Measurements from ENCODE around the gene TRIM9.
"Not testable (repeated sequence)": the region's sequence is repeated elsewhere in the genome, so short reads cannot be mapped to it uniquely, and the experiment has no call there.

TRIM9 gene

DNA sequence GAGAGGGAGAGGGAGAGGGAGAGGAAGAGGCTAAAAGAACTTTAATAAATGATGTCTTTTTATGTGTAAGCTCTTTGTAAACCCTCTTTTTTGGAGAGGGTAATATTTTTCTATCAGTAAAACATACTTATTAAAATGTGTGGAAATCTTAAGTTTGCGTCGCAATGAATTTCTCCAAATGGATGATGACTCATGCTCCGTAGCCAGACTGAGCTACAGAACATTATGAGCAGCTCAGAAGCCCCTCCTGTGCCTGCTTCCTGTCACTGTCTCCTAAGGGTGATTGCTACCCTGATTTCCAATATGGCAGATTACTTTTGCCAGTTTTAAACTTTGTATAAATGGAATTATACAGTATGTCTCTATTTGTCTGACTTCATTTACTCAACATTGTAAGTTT is 137.6 kb downstream of the TRIM9 start:
- no peak for DNase-seq (ENCODE audit: low spot score)
- TF ChIP-seq, protein P1, sequence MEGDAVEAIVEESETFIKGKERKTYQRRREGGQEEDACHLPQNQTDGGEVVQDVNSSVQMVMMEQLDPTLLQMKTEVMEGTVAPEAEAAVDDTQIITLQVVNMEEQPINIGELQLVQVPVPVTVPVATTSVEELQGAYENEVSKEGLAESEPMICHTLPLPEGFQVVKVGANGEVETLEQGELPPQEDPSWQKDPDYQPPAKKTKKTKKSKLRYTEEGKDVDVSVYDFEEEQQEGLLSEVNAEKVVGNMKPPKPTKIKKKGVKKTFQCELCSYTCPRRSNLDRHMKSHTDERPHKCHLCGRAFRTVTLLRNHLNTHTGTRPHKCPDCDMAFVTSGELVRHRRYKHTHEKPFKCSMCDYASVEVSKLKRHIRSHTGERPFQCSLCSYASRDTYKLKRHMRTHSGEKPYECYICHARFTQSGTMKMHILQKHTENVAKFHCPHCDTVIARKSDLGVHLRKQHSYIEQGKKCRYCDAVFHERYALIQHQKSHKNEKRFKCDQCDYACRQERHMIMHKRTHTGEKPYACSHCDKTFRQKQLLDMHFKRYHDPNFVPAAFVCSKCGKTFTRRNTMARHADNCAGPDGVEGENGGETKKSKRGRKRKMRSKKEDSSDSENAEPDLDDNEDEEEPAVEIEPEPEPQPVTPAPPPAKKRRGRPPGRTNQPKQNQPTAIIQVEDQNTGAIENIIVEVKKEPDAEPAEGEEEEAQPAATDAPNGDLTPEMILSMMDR (IDR thresholded peaks at IDR 0.05; ENCODE audit: extremely low read depth, insufficient read depth, missing control alignments), result no peak
- in situ Hi-C loops (cut with MboI; ENCODE audit: low pct_unique_long_range_greater_than_20kb, low sequenced_read_pairs, unreplicated experiment), result no loop called here

DNA sequence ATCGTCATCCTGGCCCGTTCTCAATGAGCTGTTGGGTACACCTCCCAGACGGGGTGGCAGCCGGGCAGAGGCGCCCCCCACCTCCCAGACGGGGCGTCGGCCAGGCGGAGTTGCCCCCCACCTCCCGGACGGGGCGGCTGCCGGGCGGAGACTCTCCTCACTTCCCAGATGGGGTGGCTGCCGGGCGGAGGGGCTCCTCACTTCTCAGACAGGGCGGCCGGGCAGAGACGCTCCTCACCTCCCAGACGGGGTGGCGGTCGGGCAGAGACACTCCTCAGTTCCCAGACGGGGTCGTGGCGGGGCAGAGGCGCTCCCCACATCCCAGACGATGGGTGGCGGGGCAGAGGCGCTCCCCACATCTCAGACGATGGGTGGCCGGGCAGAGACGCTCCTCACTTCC is 138.5 kb downstream of the TRIM9 start:
- in situ Hi-C loops (cut with MboI; ENCODE audit: low pct_unique_long_range_greater_than_20kb, low sequenced_read_pairs, unreplicated experiment); DNase-seq (ENCODE audit: low spot score): not testable (repeated sequence)

DNA sequence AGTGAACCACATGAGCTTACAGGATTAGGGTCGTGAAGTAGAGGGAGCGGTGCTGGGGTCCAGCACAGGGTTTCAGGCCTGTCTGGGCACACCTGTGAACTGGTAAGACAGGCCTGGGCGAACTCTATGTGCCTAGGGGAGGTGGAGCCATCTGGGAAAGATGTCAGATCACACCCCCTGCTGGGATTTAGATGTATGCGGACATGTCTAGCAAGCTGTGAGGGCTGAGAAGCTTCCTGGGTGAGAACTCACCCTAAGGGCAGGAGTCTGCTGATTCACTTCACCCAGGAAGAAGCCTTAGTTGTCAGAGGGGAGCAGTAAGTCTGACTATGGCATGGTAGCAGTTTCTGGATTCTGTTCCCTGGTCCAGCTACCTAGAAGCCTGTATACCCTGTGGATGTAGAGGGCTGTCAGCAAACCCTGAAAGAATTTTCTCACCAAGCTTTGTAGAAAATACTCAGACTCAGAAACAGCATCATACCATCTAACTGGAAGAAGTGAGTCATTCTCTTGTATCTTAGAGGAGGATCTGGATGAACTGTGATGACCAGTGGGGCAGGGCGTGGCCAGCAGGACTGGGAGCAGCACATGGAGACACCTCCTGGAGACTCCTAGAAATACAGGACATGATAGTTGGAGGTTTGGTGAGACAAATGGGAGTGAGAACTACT is 139.4 kb downstream of the TRIM9 start:
- in situ Hi-C loops (cut with MboI; ENCODE audit: low pct_unique_long_range_greater_than_20kb, low sequenced_read_pairs, unreplicated experiment), result no loop called here
- TF ChIP-seq, protein P1 (IDR thresholded peaks at IDR 0.05; ENCODE audit: extremely low read depth, insufficient read depth, missing control alignments), result no peak

DNA sequence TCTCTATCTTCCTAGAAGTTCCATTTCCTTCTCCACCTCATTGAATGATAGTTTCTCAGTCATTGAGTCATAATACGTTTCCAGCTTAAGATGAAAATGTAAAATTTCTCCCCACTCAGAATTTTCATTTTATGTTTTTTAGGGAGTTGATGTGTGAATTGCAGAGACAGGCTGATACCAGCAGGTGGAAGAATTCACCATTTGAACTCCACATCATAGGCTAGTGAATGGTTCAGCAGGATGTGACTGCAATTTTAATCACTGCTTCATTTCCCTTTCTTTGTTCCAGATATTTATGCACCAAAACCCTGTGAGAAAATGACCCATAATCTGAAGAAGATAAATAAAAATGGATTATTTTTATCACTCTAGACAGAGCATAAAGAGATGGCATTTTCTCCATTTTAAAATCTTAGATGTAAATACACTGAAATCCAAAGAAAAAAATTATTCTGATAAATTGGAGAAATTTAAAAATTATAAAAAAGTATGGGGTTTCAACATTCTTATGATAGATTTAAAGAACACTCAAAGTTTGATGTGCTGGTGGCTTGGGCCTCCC is 140.0 kb downstream of the TRIM9 start:
- peak; percentile 71 for DNase-seq (ENCODE audit: low spot score)
- TF ChIP-seq, protein P1 (IDR thresholded peaks at IDR 0.05; ENCODE audit: extremely low read depth, insufficient read depth, missing control alignments), result peak; percentile 45
- in situ Hi-C loops (cut with MboI; ENCODE audit: low pct_unique_long_range_greater_than_20kb, low sequenced_read_pairs, unreplicated experiment), result no loop called here

More for the DNA sequence above, 139.4 kb downstream of the TRIM9 start:
- DNase-seq (ENCODE audit: low spot score), result no peak

DNA sequence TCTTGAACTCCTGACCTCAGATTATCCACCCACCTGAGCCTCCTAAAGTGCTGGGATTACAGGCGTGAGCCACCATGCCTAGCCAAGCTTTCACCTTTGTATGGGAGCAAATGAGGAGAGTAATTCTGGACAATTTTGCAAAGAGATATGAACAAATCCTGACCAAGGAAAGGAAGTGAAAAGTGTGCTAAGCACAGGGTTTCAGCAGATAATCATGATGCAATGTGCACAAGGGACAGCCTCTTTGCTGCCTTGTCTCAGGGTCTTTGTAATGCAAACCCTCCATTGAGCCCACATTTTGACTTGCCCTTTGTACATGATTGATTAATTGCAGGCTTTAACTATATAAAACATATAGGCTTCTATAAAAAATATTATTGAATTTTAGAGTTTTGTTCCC is 141.4 kb downstream of the TRIM9 start:
- TF ChIP-seq, protein P1 (IDR thresholded peaks at IDR 0.05; ENCODE audit: extremely low read depth, insufficient read depth, missing control alignments), result no peak
- in situ Hi-C loops (cut with MboI; ENCODE audit: low pct_unique_long_range_greater_than_20kb, low sequenced_read_pairs, unreplicated experiment), result no loop called here
- DNase-seq (ENCODE audit: low spot score), result no peak

DNA sequence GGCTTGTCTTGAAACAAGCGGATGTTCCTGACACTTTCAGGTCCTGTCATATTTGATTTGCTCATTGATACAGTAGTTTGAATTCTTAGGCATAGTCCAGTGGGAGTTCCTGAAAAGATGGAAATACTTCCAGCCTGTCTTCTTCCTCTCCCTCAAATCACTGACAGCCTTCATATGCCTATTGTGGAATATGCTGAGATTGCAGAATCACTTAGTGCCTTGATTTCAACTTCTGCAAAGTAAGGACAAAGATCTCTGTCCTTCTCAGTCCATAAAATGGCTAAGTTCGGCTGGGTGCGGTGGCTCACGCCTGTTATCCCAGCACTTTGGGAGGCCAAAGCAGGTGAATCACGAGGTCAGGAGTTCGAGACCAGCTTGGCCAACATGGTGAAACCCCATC is 143.9 kb downstream of the TRIM9 start:
- TF ChIP-seq, protein P1 (IDR thresholded peaks at IDR 0.05; ENCODE audit: extremely low read depth, insufficient read depth, missing control alignments), result no peak
- in situ Hi-C loops (cut with MboI; ENCODE audit: low pct_unique_long_range_greater_than_20kb, low sequenced_read_pairs, unreplicated experiment), result no loop called here
- DNase-seq (ENCODE audit: low spot score), result no peak

DNA sequence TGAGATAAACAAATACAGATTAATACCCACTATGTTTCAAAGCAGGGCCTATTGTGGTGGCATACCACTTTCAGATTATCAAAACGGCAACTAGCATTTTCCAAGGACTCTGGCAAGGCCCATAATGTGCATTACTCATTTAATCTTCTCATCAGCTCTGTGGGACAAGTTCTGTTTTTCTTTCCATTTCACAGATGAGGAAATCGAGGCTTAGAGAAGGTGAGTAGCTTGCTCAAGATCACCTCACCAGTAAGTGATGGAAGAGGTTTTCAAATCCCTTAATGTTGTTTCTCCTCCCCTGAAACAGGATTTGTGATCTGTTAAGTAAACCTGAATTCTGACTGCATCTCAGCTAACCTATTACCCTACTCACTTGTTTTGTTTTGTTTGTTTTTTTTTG is 146.7 kb downstream of the TRIM9 start:
- in situ Hi-C loops (cut with MboI; ENCODE audit: low pct_unique_long_range_greater_than_20kb, low sequenced_read_pairs, unreplicated experiment), result no loop called here
- no peak for DNase-seq (ENCODE audit: low spot score)
- TF ChIP-seq, protein P1 (IDR thresholded peaks at IDR 0.05; ENCODE audit: extremely low read depth, insufficient read depth, missing control alignments), result no peak

All from GM13977 (cell line).